Kidney (tissue), 14 donors: Measurements from ENCODE around the gene CAMK2G. TPM values are rescaled to one million over a fixed set of nuclear protein-coding genes. Genes with fewer than 3 reads are reported as not detected.

Experiments used
- DNase-seq, 5 donors: peaks; one replicate each; pipeline ENCODE4 v3.0.0-alpha.2; 2013 to 2020
- FAIRE-seq: peaks from 2 replicates; lab custom pipeline; 2012; peaks lifted over from hg19 to GRCh38; lab: Jason Lieb, UNC
- H3K27ac ChIP-seq, 2 donors: one replicate each; pipeline ENCODE4 v1.7.0; 2013; ENCODE audit warnings: low read depth in 2 of 2, low read length in 2 of 2, inconsistent platforms in 1 of 2
- H3K27me3 ChIP-seq: one replicate; pipeline ENCODE4 v1.7.1; 2013; ENCODE audit warnings: low read length, inconsistent platforms; ENCODE audit not compliant: control insufficient read depth, insufficient read depth
- H3K36me3 ChIP-seq, 3 donors: one replicate each; pipeline versions ENCODE4 v1.7.0 to v1.7.1; 2013; ENCODE audit warnings: low read length in 3 of 3, control low read depth in 1 of 3, inconsistent platforms in 1 of 3; ENCODE audit not compliant: insufficient read depth in 3 of 3, control insufficient read depth in 2 of 3
- H3K4me1 ChIP-seq, 3 donors: one replicate each; pipeline versions ENCODE4 v1.7.0 to v1.7.1; 2013; ENCODE audit warnings: low read length in 3 of 3, inconsistent platforms in 1 of 3, low read depth in 1 of 3; ENCODE audit not compliant: control insufficient read depth in 2 of 3, insufficient read depth in 2 of 3
- H3K4me3 ChIP-seq, 3 donors: one replicate each; pipeline versions ENCODE4 v1.7.0 to v1.8.1; 2013; ENCODE audit warnings: low read length in 3 of 3, control low read depth in 1 of 3, inconsistent platforms in 1 of 3
- H3K9ac ChIP-seq, 3 donors: one replicate each; pipeline versions ENCODE4 v1.7.0 to v1.7.1; 2013; ENCODE audit warnings: low read length in 3 of 3, control low read depth in 1 of 3, inconsistent platforms in 1 of 3
- H3K9me3 ChIP-seq, 3 donors: one replicate each; pipeline versions ENCODE4 v1.7.0 to v1.7.1; 2013; ENCODE audit warnings: low read length in 3 of 3, control low read depth in 1 of 3, inconsistent platforms in 1 of 3; ENCODE audit not compliant: control insufficient read depth in 2 of 3, insufficient read depth in 1 of 3
- intact Hi-C: fragments of 100-400 bp; cut with DNase I; formaldehyde crosslinking; loops from one replicate; pipeline ENCODE4 v1.11.1; 2022
- polyA plus RNA-seq: library from polyadenylated mRNA; stranded (reverse); fragments of 350-450 nt; fragmentation: Illumina TruSeq; extraction: RNeasy Lipid Tissue Mini Kit (QIAGEN cat#74804); gene quantifications from one replicate; pipeline ENCODE4 v1.2.3, GENCODE V29; 2014; ENCODE audit warnings: low read depth, low replicate concordance; ENCODE audit not compliant: insufficient read depth
- total RNA-seq: library from RNA; stranded (reverse); fragmentation: NEBNext Ultra II Directional; extraction: Animal tissue kit (Norgen Biotek cat#: 25700); gene quantifications from one replicate; pipeline ENCODE4 v1.2.1, GENCODE V29; 2021
- TF ChIP-seq, protein P1 (sequence below): IDR thresholded peaks from 3 replicates; pipeline ENCODE4 v1.5.1; 2012; ENCODE audit warnings: mild to moderate bottlenecking, moderate library complexity, borderline replicate concordance; ENCODE audit not compliant: insufficient read depth; ENCODE audit errors: extremely low read depth
- donor health status: control.
- donor health status: control.
- donor health status: control.
- donor health status: control.
- donor health status: control.
- donor health status: DM: yes; HTN: yes; CAD: no.
- donor health status: Normal renal cell carcinoma (clear cell type).

Gene CAMK2G
- total and polyA plus RNA-seq, 2 donors from 2014 or later, result 21.0 to 29.1 TPM

GRCh38 chr10:73771722-73772280, 102.6 kb downstream of the CAMK2G start:
- DNase-seq, result peak in 3 of 5 donors; percentile 28 to 95 (median 93)
- peak overlapping the region; percentile 98 for H3K27ac ChIP-seq
- H3K4me3 ChIP-seq, result peak overlapping the region; percentile 73 to 88 (median 84)
- no peaks in the 10 kb centered on the region for H3K27me3 ChIP-seq
- intact Hi-C loops, result no loop called here
- peaks cover 7 to 38% (median 30%) of the 10 kb centered on the region in 3 donors for H3K36me3 ChIP-seq
- TF ChIP-seq, protein P1, sequence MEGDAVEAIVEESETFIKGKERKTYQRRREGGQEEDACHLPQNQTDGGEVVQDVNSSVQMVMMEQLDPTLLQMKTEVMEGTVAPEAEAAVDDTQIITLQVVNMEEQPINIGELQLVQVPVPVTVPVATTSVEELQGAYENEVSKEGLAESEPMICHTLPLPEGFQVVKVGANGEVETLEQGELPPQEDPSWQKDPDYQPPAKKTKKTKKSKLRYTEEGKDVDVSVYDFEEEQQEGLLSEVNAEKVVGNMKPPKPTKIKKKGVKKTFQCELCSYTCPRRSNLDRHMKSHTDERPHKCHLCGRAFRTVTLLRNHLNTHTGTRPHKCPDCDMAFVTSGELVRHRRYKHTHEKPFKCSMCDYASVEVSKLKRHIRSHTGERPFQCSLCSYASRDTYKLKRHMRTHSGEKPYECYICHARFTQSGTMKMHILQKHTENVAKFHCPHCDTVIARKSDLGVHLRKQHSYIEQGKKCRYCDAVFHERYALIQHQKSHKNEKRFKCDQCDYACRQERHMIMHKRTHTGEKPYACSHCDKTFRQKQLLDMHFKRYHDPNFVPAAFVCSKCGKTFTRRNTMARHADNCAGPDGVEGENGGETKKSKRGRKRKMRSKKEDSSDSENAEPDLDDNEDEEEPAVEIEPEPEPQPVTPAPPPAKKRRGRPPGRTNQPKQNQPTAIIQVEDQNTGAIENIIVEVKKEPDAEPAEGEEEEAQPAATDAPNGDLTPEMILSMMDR, result no peak
- H3K9me3 ChIP-seq, result no peaks in the 10 kb centered on the region
- peak overlapping the region in 1 of 3 donors; percentile 74 for H3K9ac ChIP-seq
- peaks cover 0 to 24% (median 0%) of the 10 kb centered on the region in 3 donors for H3K4me1 ChIP-seq
- FAIRE-seq, result no peak

- Histone ChIP-seq H3K27ac (no peak overlapping the region), H3K27me3 (no peaks in the 10 kb centered on the region), H3K4me3 (no peak overlapping the region), H3K4me1 (peaks cover 0 to 16% (median 0%) of the 10 kb centered on the region in 3 donors), H3K9ac (no peak overlapping the region), H3K36me3 (peaks cover 17 to 62% (median 51%) of the 10 kb centered on the region in 3 donors), H3K9me3 (no peaks in the 10 kb centered on the region)
- FAIRE-seq, result no peak
- intact Hi-C loops, result no loop called here
- DNase-seq, result no peak
- TF ChIP-seq, protein P1, result no peak
Observed at GRCh38 chr10:73769396-73769795, 105.0 kb downstream of the CAMK2G start.

DNA sequence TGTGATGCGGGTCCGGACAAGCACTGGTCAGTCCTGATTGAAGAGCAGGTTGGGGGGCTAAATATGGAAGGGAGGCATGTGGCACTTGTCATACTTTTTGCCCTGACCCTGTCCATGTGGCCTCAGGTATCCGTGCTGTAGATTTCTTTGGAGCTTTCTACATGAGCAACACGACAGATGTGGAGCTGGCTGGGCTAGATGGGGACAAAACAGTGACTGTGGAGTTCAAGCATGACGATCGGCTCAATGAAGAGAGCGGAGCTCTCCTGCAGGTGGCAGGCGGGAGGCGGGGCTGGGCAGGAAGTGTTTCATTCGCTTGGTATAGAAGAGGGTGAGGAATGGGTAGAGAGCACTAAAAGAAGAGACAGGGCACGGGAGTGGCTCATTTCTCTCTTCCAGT, 105.5 kb downstream of the CAMK2G start:
- peaks cover 17 to 63% (median 53%) of the 10 kb centered on the region in 3 donors for H3K36me3 ChIP-seq
- FAIRE-seq (no peak), DNase-seq (peak in 2 of 5 donors; percentile 19 to 21)
- intact Hi-C loops, result no loop called here
- TF ChIP-seq, protein P1, result no peak
- no peak overlapping the region for H3K4me3 ChIP-seq
- H3K27me3 ChIP-seq, result no peaks in the 10 kb centered on the region
- H3K9me3 ChIP-seq, result no peaks in the 10 kb centered on the region
- H3K27ac ChIP-seq, result no peak overlapping the region
- H3K9ac ChIP-seq, result no peak overlapping the region
- peaks cover 0 to 14% (median 0%) of the 10 kb centered on the region in 3 donors for H3K4me1 ChIP-seq

DNA sequence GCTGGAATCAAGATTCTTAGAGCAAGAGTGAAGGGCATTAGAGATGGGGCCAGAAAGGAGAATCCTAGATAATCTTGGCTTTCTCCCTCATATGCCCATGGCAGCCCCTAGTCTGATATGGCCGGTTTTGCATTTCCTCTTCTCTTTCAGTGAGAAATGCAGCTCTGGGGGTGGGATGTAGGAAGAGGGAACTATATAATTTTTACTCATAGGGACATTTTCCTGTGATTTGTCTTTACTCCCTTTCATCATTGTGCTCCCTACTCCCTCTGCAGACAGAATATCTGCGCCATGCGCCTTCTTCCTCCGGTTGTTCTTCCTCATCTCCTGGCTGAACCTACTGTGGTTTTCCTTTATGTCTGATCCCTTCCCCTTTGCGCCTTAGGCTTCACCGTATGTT, 109.3 kb downstream of the CAMK2G start:
- FAIRE-seq (no peak), DNase-seq (no peak)
- H3K27ac ChIP-seq, result no peak overlapping the region
- H3K9me3 ChIP-seq, result no peaks in the 10 kb centered on the region
- intact Hi-C loops, result no loop called here
- H3K27me3 ChIP-seq, result no peaks in the 10 kb centered on the region
- no peak overlapping the region for H3K9ac ChIP-seq
- TF ChIP-seq, protein P1, result no peak
- peaks cover 0 to 5% (median 3%) of the 10 kb centered on the region in 3 donors for H3K4me1 ChIP-seq
- no peak overlapping the region for H3K4me3 ChIP-seq
- H3K36me3 ChIP-seq, result peaks cover 21 to 85% (median 69%) of the 10 kb centered on the region in 3 donors
